ENCODE results near the gene LBX2. TPM values are rescaled to one million over a fixed set of nuclear protein-coding genes. Genes with fewer than 3 reads are reported as not detected.

LBX2 gene
- polyA plus RNA-seq, 2 donors: 0.12 to 0.18 TPM

DNA sequence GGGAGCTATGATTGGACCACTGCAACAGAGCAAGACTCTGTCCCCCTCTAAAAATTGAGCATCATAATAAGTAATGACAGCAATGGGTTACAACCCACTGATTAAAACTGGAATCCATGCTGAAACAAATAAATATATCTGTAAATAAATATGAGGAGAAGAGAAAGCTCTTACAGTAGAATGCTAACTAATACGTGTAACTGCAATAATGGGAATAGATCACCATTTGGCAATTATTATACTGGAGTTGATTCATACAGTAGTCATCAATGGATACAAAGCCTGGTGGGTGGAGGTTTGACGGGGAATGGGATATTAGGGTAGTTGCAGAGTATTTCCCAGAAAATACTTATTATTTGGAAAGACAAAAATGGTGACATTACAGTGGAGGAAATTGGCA lies 50.6 kb downstream of the LBX2 start:
- H3K4me1 ChIP-seq (ENCODE audit: control insufficient read depth in 2 of 2, insufficient read depth in 2 of 2, low read length in 1 of 2): no peaks in the 10 kb centered on the region
- no peaks in the 10 kb centered on the region for H3K27me3 ChIP-seq (ENCODE audit: control insufficient read depth in 1 of 2, insufficient read depth in 2 of 2, low read length in 2 of 2)
- no peak overlapping the region for H3K4me3 ChIP-seq (ENCODE audit: low read depth in 1 of 2, low read length in 2 of 2)
- 44 to 63% methylated on average over 2 of the region's 2 CpGs for WGBS, 2 donors
- no peak overlapping the region for H3K27ac ChIP-seq (ENCODE audit: low read depth in 2 of 2, low read length in 1 of 2)
- no peaks in the 10 kb centered on the region for H3K9me3 ChIP-seq (ENCODE audit: control insufficient read depth in 2 of 2, insufficient read depth in 1 of 2, low read depth in 1 of 2, low read length in 1 of 2)
- H3K36me3 ChIP-seq (ENCODE audit: control insufficient read depth in 2 of 2, insufficient read depth in 2 of 2, low read length in 1 of 2): no peaks in the 10 kb centered on the region

Other genes starting within 250 kb of the LBX2 start
- gene SLC4A5, start 156.2 kb downstream of the LBX2 start, polyA plus RNA-seq: under 1 TPM; 0.28 to 0.33 TPM
- gene DCTN1, start 119.3 kb downstream of the LBX2 start, polyA plus RNA-seq: 10 to 100 TPM; 60.8 to 83.3 TPM
- under 1 TPM; 0.81 to 0.92 TPM for gene C2orf81, start 78.0 kb downstream of the LBX2 start, polyA plus RNA-seq
- gene WDR54, start 77.9 kb downstream of the LBX2 start, polyA plus RNA-seq: 1 to 10 TPM; 3.5 to 5.4 TPM
- gene RTKN, start 57.7 kb downstream of the LBX2 start, polyA plus RNA-seq: 10 to 100 TPM; 20.2 to 20.8 TPM
- gene INO80B, start 44.5 kb downstream of the LBX2 start, polyA plus RNA-seq: 10 to 100 TPM; 33.4 to 44.9 TPM
- 10 to 100 TPM; 41.3 to 50.1 TPM for gene WBP1, start 41.2 kb downstream of the LBX2 start, polyA plus RNA-seq
- gene MOGS, start 34.2 kb downstream of the LBX2 start, polyA plus RNA-seq: 10 to 100 TPM; 21.3 to 26.8 TPM
- gene MRPL53, start 26.9 kb downstream of the LBX2 start, polyA plus RNA-seq: 10 to 100 TPM; 60.6 to 72.3 TPM
- 10 to 100 TPM in 1 of 2 donors, 1 to 10 TPM in 1; 4.3 to 10.3 TPM for gene CCDC142, start 16.6 kb downstream of the LBX2 start, polyA plus RNA-seq
- gene TTC31, start 16.5 kb downstream of the LBX2 start, polyA plus RNA-seq: 10 to 100 TPM in 1 of 2 donors, 1 to 10 TPM in 1; 9.7 to 13.4 TPM
- gene PCGF1, start 8.1 kb upstream of the LBX2 start, polyA plus RNA-seq: 10 to 100 TPM; 16.1 to 18.2 TPM
- gene TLX2, start 14.8 kb upstream of the LBX2 start, polyA plus RNA-seq: under 1 TPM in 1 of 2 donors, not detected in 1; 0.01 TPM
- 1 to 10 TPM; 3.4 to 7.3 TPM for gene DQX1, start 26.6 kb upstream of the LBX2 start, polyA plus RNA-seq
- 100 to 1,000 TPM; 116 to 186 TPM for gene AUP1, start 30.1 kb upstream of the LBX2 start, polyA plus RNA-seq
- 10 to 100 TPM; 15.8 to 21.0 TPM for gene HTRA2, start 30.3 kb upstream of the LBX2 start, polyA plus RNA-seq
- gene LOXL3, start 54.3 kb upstream of the LBX2 start, polyA plus RNA-seq: under 1 TPM; 0.71 to 0.79 TPM
- 1 to 10 TPM; 1.6 to 2.5 TPM for gene DOK1, start 55.1 kb upstream of the LBX2 start, polyA plus RNA-seq
- under 1 TPM; 0.04 to 0.10 TPM for gene M1AP, start 148.7 kb upstream of the LBX2 start, polyA plus RNA-seq
- under 1 TPM; 0.55 to 0.59 TPM for gene SEMA4F, start 154.6 kb upstream of the LBX2 start, polyA plus RNA-seq